NOMO-1 treated with DMSO at 0.1 percent for 48 hours (cell line): ENCODE measurements around the gene GPC6.

Source experiments
- DNase-seq: peaks from one replicate; lab custom pipeline; 2025; ENCODE audit not compliant: unreplicated experiment; lab: John Stamatoyannopoulos, UW

Gene GPC6

DNA sequence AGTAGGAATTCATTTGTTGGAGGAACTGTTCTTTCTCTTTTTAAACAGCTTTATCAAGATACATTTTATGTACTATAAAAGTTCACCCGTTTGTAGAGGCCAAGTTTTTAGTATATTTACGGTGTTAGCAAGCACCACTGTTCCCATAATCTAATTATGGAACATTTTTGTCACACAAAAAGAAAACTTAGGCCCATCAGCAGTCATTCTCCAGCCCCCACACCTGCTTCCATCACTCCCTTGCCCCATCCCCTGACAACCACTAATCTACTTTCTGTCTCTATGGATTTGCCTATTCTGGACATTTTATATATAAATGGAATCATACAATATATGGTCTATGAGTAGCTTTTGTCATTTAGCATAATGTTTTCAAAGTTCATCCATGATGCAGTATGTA lies 787.9 kb downstream of the GPC6 start:
- DNase-seq: no peak

DNA sequence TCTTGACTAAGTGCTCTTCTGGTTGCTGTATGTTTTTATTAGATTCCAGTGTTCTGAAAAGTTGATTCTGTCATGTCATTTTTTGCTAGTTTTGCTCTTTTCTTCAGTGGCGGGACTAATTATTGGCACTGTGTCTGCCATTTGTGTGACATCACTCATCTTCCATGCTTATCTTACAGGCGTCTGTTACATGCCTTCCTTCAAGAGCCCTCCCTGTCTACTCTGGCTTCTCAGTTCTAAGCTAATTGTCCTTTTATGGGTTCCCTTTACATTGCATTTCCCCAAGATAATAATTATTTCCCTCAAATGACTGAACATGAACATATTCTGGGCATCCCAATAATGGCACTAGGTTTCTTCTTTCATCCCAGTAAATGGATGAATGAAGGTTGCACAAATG lies 793.8 kb downstream of the GPC6 start:
- DNase-seq: no peak

DNA sequence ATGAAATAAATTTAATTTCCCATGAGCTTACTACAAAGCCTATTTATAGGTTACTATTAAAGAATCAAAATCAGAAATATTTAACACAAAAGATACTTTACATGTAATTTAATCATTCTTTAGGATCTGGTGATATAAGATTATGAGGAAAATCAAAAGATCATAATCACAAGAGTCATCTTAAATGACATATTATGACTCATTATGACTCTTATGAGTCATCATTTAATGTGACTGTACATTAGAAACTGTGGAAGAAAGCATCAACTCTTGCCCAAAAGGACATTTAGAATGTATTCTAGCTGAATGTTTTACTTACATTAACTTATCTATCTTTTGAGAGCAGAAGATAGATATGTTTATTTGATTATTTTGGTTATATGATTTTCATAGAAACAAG lies 794.2 kb downstream of the GPC6 start:
- DNase-seq: no peak

DNA sequence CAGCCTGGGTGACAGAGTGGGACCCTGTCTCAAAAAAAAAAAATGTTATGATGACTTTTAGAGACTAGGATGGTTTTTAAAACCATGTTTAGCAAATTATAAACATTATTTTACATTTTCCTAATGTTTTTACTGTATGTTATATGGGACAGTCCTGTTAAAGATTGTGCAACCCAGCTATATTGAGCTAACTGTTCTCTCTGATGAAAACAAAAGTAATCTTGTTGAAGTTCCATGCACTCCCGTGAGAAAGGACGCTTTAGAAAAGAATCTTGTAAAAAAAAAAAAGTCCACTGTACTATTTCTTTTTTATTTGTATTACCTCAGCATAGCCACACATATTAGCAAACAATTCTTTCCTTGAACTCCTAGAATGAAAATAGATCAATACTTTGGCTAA lies 801.6 kb downstream of the GPC6 start:
- no peak for DNase-seq

DNA sequence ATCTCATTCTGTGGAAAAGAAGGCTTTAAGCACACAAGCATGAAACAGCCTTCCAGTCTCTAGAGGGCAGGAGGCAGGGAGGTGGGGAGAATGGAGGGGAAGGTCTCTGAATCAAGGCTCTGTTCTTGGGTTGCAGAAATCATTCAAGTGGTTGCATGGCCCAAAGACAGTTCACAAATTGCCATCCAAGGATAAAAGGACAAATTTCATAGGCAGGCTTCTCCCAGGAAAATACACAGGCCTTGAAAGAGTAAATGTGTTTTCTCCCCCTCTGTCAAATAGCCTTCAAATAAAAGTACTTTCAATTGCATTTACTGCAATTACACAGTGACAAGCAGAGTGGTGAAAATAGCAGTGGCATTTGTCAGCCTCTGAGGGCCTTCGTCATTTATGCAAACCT lies 802.0 kb downstream of the GPC6 start:
- DNase-seq: no peak

DNA sequence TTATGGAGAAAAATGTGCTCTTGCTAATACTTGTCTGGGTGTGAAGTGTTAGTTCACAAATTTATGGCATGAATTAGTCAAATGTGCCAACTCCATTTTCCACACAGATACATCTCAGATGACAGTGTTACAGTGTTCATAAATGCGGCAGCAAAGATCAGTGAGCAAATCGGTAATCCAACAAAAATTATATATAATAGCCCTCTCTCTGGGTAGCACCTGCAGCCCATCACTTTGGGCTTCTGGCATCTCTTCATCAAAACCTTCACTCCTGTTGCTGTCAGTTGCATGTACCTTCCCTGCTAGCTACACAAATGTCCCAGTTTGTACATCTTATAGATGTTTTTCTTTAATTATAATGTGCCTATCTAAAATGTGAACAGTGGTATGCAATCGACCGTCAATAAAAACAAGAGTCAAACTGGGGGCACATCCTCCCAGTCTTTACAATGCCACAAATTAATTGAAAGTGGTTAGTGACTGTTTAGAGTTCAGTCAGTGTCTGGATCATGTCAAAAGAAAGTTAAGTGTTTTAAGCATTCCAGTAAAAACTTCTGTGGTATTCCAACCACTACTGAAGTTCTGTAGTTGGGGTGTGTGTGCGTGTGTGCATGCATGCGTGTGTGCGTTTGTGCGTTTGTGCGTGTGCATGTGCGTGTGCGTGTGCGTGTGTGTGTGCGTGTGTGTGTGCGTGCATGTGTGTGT lies 804.0 kb downstream of the GPC6 start:
- DNase-seq: no peak

DNA sequence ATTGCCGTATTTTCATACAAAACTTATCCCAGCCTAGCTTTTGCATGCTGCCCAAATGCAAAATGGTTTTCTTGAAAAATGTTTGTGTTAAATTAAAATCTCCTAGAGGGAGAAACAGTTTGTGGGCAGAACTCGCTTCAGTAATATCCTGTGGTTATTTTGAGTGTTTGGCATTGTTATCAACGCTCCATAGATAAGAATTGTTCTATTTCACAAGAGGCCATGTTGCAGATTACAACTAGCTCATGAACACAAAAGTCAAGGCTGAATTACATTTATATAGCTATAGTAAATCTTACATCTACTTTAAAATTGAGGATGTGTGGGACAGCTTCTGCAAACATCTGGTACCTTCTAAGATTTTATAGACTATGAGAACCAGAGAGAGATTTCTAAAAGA lies 805.0 kb downstream of the GPC6 start:
- DNase-seq: no peak

DNA sequence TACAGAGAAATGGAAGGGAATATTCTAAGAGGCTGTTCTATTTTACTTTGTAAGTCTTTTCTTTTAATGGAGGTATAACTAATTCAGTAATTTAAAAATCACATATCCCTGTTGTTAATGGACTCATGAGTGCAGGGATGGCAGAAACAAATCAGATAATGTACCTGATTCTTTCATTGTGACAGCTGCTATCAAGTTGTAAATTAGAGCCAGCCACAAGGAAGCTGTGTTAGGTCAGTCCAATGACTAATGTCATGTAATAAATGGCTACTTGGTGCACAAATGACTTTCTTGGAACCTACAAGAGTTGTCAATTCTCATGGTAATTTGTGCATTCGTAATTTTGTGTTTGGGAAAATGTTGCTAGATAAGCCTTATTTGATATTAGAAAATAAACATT lies 806.5 kb downstream of the GPC6 start:
- no peak for DNase-seq

DNA sequence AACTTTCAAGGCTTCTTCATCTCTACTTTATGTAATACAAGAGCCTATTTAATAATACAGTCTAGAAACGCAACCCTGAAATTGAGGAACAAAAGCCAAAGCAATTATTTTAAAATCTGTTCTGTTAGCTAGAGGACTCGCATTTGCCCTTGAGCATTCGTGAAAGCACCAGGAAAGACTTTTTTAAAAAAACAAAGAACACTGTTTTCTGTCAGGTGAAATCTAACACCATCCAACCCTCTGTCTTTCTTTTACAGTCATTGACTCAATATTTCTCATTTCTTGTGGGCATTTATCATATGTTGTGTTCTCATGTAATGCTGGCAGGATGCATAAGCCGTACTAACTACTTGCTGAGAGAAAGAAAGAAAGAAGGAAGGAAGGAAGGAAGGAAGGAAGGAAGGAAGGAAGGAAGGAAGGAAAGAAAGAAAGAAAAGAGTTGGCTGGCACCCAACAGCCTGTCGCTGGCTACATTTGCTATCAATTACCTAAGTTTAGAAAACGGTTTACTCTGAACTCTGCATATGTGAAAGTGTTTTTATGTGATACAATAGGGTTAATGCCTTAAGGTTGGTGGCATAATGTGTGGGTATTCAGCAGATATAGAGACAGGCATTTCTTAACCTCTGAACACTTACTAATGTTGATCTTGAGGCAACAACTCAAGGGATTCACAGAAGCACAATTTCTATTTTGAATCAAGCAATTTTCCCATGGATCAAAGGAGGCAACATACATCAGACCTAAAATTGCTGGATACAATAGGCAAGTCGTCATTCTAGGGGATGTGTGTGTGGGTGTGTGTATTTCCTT lies 807.4 kb downstream of the GPC6 start:
- no peak for DNase-seq

DNA sequence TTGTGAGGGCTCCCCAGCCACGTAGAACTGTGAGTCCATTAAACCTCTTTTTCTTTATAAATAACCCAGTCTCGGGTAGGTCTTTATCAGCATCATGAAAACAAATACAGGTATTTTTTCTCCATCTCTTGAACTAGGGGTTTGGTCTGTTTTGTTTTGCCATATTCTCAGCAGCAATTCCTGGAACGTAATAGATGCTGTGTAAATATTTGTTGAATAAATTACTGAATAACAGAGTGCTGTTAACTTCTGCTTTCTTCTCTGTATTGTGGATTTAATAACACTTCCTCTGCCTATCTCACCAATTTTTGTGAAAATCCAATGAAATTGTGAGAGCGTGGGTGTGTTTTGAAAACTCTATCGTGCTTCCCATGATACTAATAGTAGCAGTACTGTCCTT lies 823.4 kb downstream of the GPC6 start:
- DNase-seq: no peak

DNA sequence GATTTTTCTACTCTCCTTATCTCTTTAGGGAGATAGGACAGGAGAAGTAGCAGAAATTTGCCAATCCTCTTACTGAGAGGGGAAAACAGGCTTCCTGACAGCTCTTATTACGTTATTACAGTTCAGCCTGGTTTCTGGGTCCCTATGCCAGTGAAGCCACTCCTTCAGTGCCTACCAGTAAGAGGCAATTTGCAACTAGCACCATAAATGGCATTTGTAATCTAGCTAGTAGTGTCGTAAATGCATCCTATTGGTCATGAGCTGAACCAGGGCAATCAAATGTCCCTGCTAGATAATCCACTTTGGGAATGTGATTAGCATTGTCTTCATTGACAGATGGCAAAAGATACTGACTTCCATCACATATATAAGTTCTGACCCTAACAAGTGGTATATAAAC lies 824.1 kb downstream of the GPC6 start:
- no peak for DNase-seq

DNA sequence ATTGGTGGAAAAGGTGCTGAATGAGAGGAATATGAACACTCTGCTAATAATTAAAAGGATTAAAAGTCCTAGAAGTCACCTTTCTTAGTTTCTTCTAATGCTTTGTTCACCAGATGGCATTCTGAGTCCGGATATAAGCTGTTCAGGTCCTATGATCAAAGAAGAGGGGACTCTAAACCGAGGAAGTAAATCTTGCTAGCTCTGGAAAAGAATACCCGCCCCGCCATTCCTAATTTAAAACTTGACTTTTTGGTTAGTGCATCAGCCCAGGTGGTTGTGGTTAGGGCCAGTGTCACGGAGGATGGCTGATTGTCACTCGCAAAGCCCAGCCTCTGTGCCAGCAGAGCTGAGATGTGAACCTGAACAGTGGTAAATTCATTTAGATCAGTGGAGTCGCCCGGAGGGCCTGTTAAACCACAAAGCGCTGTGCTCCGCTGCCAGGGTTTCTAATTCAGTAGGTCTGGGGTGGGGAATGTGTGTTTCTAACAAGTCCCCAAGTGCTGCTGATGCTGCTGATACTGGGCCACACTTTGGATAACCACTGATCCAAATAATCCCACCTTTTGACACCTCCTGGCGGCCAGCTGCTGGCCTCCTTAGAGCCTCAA lies 827.5 kb downstream of the GPC6 start:
- no peak for DNase-seq

DNA sequence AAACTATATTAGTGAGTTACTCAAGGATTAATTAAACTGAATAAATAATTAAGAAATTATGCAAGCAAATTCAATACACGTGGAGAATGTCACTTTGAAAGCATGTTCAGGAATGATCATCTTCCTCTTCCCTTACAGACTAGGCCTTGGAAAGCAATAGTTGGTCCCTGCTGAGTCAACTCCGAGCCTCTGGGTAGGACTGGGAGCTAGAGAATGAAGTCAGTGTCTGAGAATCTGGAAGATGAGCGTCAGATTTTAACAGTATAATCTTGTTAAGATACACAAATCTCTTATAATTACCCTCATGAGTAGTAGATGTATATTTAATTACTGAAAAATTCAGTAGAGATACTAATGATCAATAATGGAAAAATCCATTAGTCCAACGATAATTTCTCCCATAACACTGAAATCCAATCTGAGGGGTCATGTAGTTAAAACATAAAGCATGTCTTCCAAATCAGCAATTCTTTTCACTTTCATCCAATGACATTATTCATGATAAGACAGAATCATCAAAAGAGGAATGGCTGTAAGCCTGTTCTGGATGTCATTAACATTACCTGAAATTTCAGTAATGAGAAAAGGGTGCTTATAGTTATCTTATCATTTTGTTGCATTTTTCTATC lies 829.9 kb downstream of the GPC6 start:
- DNase-seq: no peak

DNA sequence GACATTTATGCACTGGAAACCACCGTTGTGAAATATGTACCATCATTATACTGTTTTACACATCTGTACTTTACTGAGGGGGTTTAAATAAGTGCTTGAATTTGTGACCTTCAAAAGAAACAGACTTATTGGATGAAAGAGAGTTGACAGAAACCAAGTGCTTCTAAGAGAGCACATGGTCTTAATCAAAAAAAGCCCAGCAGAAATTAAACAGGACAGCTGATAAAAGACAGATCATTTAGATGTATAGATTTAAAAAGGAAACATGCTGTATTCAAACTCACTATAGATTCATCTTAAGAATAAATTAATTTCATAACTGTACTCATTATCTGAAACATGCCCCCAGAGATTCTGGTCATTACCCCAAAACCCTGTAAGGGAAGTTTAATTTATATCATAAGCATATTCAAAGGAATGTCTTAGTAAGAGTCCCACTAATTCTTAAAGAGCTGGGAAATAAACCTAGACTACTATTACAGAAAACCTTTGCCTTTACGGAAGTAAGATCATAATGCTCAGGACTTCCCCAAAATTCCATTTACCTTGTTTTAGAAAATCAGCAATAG lies 831.1 kb downstream of the GPC6 start:
- no peak for DNase-seq

DNA sequence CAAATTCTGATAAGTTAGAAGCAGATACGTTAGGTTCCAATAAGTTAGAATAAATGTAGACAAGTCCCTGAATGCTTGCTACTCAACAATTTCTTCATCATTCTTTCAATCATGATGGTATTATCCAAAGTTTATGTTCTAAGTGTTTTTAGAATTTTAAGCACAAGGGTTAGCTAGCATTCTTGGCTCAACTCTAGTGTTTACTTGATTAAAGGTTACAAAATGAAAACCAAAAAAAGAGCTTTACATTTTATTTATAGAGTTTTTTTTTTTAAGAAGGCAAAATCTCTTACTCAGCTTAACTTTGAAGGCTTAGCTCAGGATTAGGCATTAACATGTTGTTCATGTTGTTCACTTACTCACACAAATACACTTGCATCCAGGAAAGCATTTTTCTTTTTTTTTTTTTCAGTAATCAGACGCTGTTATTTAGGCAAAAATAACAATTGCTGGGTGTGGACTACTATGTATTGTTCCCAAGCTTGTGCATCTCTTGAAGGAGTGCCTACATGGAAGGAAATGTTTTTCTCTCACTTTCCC lies 832.3 kb downstream of the GPC6 start:
- no peak for DNase-seq

DNA sequence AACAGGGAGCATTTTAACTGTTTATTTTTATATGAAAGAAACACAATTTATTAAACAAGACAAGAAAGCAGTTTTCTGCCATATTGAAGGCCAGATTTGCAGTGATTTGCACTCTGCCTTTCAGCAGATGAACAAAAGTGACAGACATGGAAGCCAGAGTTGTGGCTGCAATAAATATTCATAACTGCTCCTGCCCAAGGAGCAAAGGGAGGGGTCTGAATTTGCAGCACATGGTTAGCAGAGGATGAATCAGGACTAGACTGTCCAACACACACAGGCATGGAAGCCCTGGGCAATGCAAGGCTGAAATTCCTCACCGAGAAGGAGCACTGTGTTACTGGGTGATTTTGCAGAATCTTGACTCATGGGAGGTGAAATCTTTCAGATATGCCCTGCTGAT lies 834.7 kb downstream of the GPC6 start:
- no peak for DNase-seq

DNA sequence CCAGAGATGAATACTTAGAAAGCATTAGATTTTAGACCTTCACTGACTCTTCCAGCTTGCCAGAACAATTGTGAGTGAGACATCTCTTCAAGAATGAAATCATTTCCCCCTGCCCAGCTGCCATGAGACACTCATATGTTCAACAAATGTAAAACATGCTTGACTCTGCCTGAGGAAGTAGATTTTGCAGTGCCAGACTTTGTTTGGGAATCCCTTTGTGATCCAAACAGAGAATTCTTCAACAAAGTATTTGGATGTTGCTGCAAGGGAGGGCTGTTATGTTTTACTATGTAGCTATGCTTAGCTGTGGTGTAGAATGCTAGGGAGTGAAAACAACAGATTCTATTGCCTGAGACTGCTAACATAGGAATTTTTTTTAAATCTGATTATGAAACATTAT lies 836.5 kb downstream of the GPC6 start:
- DNase-seq: no peak

DNA sequence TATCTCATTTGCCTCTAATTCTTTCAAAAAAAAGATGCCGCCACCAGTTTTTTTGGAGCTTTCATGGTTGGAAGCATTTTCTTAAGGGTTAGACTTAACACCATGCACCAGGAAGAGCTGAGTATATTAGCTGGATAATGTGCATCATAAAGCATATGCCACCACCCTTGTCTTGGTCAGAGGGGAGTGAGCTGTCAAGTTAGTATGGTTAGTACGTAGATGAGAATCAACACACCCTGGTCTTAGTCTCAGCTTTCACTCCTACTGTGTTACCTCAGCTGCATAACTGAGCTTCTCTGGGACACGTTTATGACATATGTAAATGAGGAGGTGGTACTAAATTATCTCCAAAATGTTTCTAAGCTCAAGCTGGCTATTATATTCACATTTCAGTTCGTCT lies 837.2 kb downstream of the GPC6 start:
- DNase-seq: no peak

DNA sequence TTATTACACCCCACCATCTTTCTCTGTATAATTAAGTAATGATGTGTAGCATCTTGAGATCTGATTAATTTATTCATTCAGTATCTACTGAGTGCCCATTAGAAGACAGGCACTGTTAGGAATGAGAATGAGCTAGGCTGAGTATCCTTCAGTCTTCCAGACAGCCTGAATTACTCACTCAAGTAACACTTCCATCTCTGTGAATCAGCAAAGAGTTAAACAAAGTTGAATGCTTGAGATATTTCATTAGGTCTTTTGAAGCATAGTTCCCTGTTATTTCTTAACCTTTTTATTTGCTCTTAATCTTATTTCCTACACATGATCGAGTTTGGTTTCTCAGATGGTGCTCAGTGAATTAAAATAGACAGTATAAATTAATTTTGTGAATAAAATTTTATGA lies 839.1 kb downstream of the GPC6 start:
- DNase-seq: no peak

DNA sequence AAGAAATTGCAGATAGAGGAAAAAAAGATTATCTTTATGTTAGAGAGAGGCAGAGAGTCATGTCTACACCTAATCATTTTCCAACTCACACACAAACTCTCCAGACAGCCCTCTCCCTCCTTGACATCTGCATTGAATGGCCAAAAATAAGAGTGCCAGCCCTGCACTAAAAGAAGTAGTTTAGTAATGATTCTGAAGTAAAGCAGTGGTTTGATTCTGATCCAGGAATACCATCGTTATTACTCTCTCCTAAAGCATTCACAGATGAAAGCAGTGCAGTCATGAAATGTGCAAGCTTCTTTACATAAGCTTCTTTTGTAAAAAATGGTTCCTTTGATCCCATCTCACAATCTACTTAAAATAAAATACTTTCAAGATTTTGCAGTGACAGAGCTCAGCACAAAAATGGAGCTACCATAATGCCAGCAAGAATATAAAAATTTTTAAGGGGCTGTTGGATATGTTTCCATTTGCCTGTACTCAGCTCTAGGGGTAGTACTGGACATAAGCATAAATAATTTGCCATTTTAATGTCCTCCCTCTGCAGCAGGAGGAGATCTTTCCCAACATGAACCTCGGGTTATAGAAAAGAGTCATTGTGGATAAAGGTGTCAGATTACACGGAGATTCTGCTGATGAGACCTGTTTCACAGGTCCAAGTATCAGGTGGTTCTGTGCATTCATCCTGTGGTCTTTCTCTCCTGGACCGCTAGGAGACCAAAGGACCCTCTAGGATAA lies 846.6 kb downstream of the GPC6 start:
- no peak for DNase-seq

DNA sequence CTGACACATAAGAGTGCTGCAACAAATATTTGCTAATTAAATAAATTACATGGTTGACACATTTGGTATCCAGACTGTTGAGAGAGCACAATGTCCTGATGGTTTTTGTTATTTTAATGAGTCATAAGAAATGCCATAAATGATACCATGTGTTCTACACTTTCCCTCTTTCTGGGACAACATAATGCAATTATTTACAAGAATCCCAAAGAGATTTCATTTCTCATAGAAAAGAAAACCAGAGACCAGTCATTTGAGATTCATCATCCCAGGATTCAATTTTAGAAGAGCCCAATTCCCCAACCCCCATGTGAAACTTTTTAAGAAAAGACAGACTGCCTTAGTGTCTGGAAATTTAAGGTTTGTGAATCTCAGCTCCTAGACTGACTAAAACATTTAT lies 853.3 kb downstream of the GPC6 start:
- DNase-seq: no peak
